ENCODE data around the gene GLT8D2. TPM values are rescaled to one million over a fixed set of nuclear protein-coding genes. Genes with fewer than 3 reads are reported as not detected.
"Not testable (repeated sequence)": the region's sequence is repeated elsewhere in the genome, so short reads cannot be mapped to it uniquely, and the experiment has no call there.

The GLT8D2 gene
- total RNA-seq, 1 donor = not detected

- H3K4me3 ChIP-seq (ENCODE audit: low read length); H3K4me1 ChIP-seq (ENCODE audit: insufficient read depth, low read length): not testable (repeated sequence)
Measured at GRCh38 chr12:104030596-104030995, 19.4 kb downstream of the GLT8D2 start.

GRCh38 chr12:104026841-104027599 is 23.0 kb downstream of the GLT8D2 start:
- Histone ChIP-seq H3K27me3 (ENCODE audit: insufficient read depth, low read length) (peaks cover 3% of the 10 kb centered on the region), H3K9me3 (ENCODE audit: low read depth, low read length) (no peaks in the 10 kb centered on the region)

More at GRCh38 chr12:104030596-104030995, 19.4 kb downstream of the GLT8D2 start:
- H3K27me3 ChIP-seq (ENCODE audit: insufficient read depth, low read length); H3K9me3 ChIP-seq (ENCODE audit: low read depth, low read length): not testable (repeated sequence)

GRCh38 chr12:104025771-104026170 is 24.2 kb downstream of the GLT8D2 start:
- Histone ChIP-seq H3K4me3 (ENCODE audit: low read length) (no peak overlapping the region), H3K9me3 (ENCODE audit: low read depth, low read length) (no peaks in the 10 kb centered on the region), H3K4me1 (ENCODE audit: insufficient read depth, low read length) (no peaks in the 10 kb centered on the region), H3K27me3 (ENCODE audit: insufficient read depth, low read length) (peaks cover 3% of the 10 kb centered on the region)

More at GRCh38 chr12:104026841-104027599, 23.0 kb downstream of the GLT8D2 start:
- no peak overlapping the region for H3K4me3 ChIP-seq (ENCODE audit: low read length)
- H3K4me1 ChIP-seq (ENCODE audit: insufficient read depth, low read length) = no peaks in the 10 kb centered on the region

- Histone ChIP-seq H3K4me3 (ENCODE audit: low read length) (no peak overlapping the region), H3K9me3 (ENCODE audit: low read depth, low read length) (no peaks in the 10 kb centered on the region), H3K4me1 (ENCODE audit: insufficient read depth, low read length) (no peaks in the 10 kb centered on the region), H3K27me3 (ENCODE audit: insufficient read depth, low read length) (peaks cover 3% of the 10 kb centered on the region)
Measured at GRCh38 chr12:104024348-104024747, 25.6 kb downstream of the GLT8D2 start.

GRCh38 chr12:104023710-104024109 is 26.3 kb downstream of the GLT8D2 start:
- Histone ChIP-seq H3K27me3 (ENCODE audit: insufficient read depth, low read length) (peaks cover 3% of the 10 kb centered on the region), H3K4me1 (ENCODE audit: insufficient read depth, low read length) (no peaks in the 10 kb centered on the region), H3K4me3 (ENCODE audit: low read length) (no peak overlapping the region), H3K9me3 (ENCODE audit: low read depth, low read length) (no peaks in the 10 kb centered on the region)

GRCh38 chr12:104022786-104023185 is 27.2 kb downstream of the GLT8D2 start:
- no peaks in the 10 kb centered on the region for H3K9me3 ChIP-seq (ENCODE audit: low read depth, low read length)
- H3K4me3 ChIP-seq (ENCODE audit: low read length) = no peak overlapping the region
- peaks cover 3% of the 10 kb centered on the region for H3K27me3 ChIP-seq (ENCODE audit: insufficient read depth, low read length)
- no peaks in the 10 kb centered on the region for H3K4me1 ChIP-seq (ENCODE audit: insufficient read depth, low read length)

- not testable (repeated sequence) for H3K4me3 ChIP-seq (ENCODE audit: low read length); H3K27me3 ChIP-seq (ENCODE audit: insufficient read depth, low read length); H3K9me3 ChIP-seq (ENCODE audit: low read depth, low read length); H3K4me1 ChIP-seq (ENCODE audit: insufficient read depth, low read length)
Measured at GRCh38 chr12:104021862-104022261, 28.1 kb downstream of the GLT8D2 start.

- H3K4me1 ChIP-seq (ENCODE audit: insufficient read depth, low read length) = no peaks in the 10 kb centered on the region
- no peaks in the 10 kb centered on the region for H3K27me3 ChIP-seq (ENCODE audit: insufficient read depth, low read length)
- H3K4me3 ChIP-seq (ENCODE audit: low read length) = no peak overlapping the region
- H3K9me3 ChIP-seq (ENCODE audit: low read depth, low read length) = no peaks in the 10 kb centered on the region
Measured at GRCh38 chr12:104012331-104012730, 37.7 kb downstream of the GLT8D2 start.

- no peaks in the 10 kb centered on the region for H3K9me3 ChIP-seq (ENCODE audit: low read depth, low read length)
- H3K4me3 ChIP-seq (ENCODE audit: low read length) = no peak overlapping the region
- H3K4me1 ChIP-seq (ENCODE audit: insufficient read depth, low read length) = no peaks in the 10 kb centered on the region
- H3K27me3 ChIP-seq (ENCODE audit: insufficient read depth, low read length) = no peaks in the 10 kb centered on the region
Measured at GRCh38 chr12:104011253-104011652, 38.7 kb downstream of the GLT8D2 start.

- no peaks in the 10 kb centered on the region for H3K27me3 ChIP-seq (ENCODE audit: insufficient read depth, low read length)
Measured at GRCh38 chr12:104010606-104011169, 39.3 kb downstream of the GLT8D2 start.

GRCh38 chr12:104010121-104010520 is 39.9 kb downstream of the GLT8D2 start:
- H3K27me3 ChIP-seq (ENCODE audit: insufficient read depth, low read length) = no peaks in the 10 kb centered on the region
- H3K4me3 ChIP-seq (ENCODE audit: low read length) = no peak overlapping the region
- no peaks in the 10 kb centered on the region for H3K9me3 ChIP-seq (ENCODE audit: low read depth, low read length)
- no peaks in the 10 kb centered on the region for H3K4me1 ChIP-seq (ENCODE audit: insufficient read depth, low read length)

More at GRCh38 chr12:104010606-104011169, 39.3 kb downstream of the GLT8D2 start:
- Histone ChIP-seq H3K4me3 (ENCODE audit: low read length) (no peak overlapping the region), H3K9me3 (ENCODE audit: low read depth, low read length) (no peaks in the 10 kb centered on the region), H3K4me1 (ENCODE audit: insufficient read depth, low read length) (no peaks in the 10 kb centered on the region)

GRCh38 chr12:104006929-104007328 is 43.1 kb downstream of the GLT8D2 start:
- no peaks in the 10 kb centered on the region for H3K9me3 ChIP-seq (ENCODE audit: low read depth, low read length)
- H3K27me3 ChIP-seq (ENCODE audit: insufficient read depth, low read length) = peaks cover 4% of the 10 kb centered on the region
- H3K4me1 ChIP-seq (ENCODE audit: insufficient read depth, low read length) = no peaks in the 10 kb centered on the region
- no peak overlapping the region for H3K4me3 ChIP-seq (ENCODE audit: low read length)

GRCh38 chr12:104003596-104003995 is 46.4 kb downstream of the GLT8D2 start:
- Histone ChIP-seq H3K9me3 (ENCODE audit: low read depth, low read length) (no peaks in the 10 kb centered on the region), H3K27me3 (ENCODE audit: insufficient read depth, low read length) (peaks cover 11% of the 10 kb centered on the region), H3K4me3 (ENCODE audit: low read length) (no peak overlapping the region), H3K4me1 (ENCODE audit: insufficient read depth, low read length) (no peaks in the 10 kb centered on the region)

GRCh38 chr12:104002686-104003085 is 47.3 kb downstream of the GLT8D2 start:
- H3K27me3 ChIP-seq (ENCODE audit: insufficient read depth, low read length) = peaks cover 11% of the 10 kb centered on the region
- H3K9me3 ChIP-seq (ENCODE audit: low read depth, low read length) = no peaks in the 10 kb centered on the region
- no peak overlapping the region for H3K4me3 ChIP-seq (ENCODE audit: low read length)
- H3K4me1 ChIP-seq (ENCODE audit: insufficient read depth, low read length) = no peaks in the 10 kb centered on the region

GRCh38 chr12:104000807-104001434 is 49.1 kb downstream of the GLT8D2 start:
- Histone ChIP-seq H3K4me1 (ENCODE audit: insufficient read depth, low read length) (no peaks in the 10 kb centered on the region), H3K4me3 (ENCODE audit: low read length) (no peak overlapping the region), H3K27me3 (ENCODE audit: insufficient read depth, low read length) (peaks cover 11% of the 10 kb centered on the region), H3K9me3 (ENCODE audit: low read depth, low read length) (no peaks in the 10 kb centered on the region)

Measured in mononuclear cell (primary cell).